IMR-90 (cell line): ENCODE measurements around the gene GPC5. TPM values are rescaled to one million over a fixed set of nuclear protein-coding genes. Genes with fewer than 3 reads are reported as not detected.

Experiments
- ATAC-seq: fragments of 200-7000 bp; cut with Tn5 transposase; 2 replicates; pipeline ENCODE4 v1.9.1; 2020; ENCODE audit warnings: low read depth, mild to moderate bottlenecking, moderate library complexity
- BruUV-seq: library from RNA; stranded (reverse); fragments of 400-500 nt; replicated peaks from 2 replicates; lab custom pipeline; 2021; lab: Mats Ljungman, UMichigan
- CTCF ChIA-PET: fragments of 300-600 bp; formaldehyde crosslinking; extraction: SDS; loops from one replicate; lab custom pipeline; 2021; ENCODE audit warnings: antibody characterized with exemption; lab: Yijun Ruan, JAX
- POLR2A ChIA-PET: fragments of 300-600 bp; sonication (Branson Sonifier 250); formaldehyde crosslinking; loops from one replicate; lab custom pipeline; 2022; ENCODE audit warnings: antibody characterized with exemption; ENCODE audit not compliant: unreplicated experiment; lab: Charles Lee
- DNase-seq: peaks from one replicate; pipeline ENCODE4 v3.0.0; 2013
- H2AFZ ChIP-seq: replicated peaks from 2 replicates; pipeline ENCODE3; 2013; ENCODE audit warnings: low read length, mild to moderate bottlenecking; ENCODE audit not compliant: poor library complexity
- H2AK5ac ChIP-seq: 2 replicates; pipeline ENCODE4 v1.6.1; 2013; ENCODE audit warnings: low read depth, low read length, inconsistent platforms
- H2AK9ac ChIP-seq: replicated peaks from 2 replicates; pipeline ENCODE3; 2013; ENCODE audit warnings: mild to moderate bottlenecking, low read depth, low read length, moderate library complexity; ENCODE audit not compliant: poor library complexity
- H2BK120ac ChIP-seq: 2 replicates; pipeline ENCODE4 v1.6.1; 2013; ENCODE audit warnings: low read depth, low read length, inconsistent platforms
- H2BK15ac ChIP-seq: 3 replicates; pipeline ENCODE4 v1.6.1; 2013; ENCODE audit warnings: low read depth, low read length, inconsistent platforms
- H2BK20ac ChIP-seq: 2 replicates; pipeline ENCODE4 v1.6.1; 2013; ENCODE audit warnings: low read depth, mild to moderate bottlenecking, inconsistent platforms, low read length, moderate library complexity
- H2BK5ac ChIP-seq: 2 replicates; pipeline ENCODE4 v1.6.1; 2013; ENCODE audit warnings: mild to moderate bottlenecking, low read depth, low read length, inconsistent platforms; ENCODE audit not compliant: poor library complexity, severe bottlenecking
- H3K14ac ChIP-seq: replicated peaks from 2 replicates; pipeline ENCODE4 v1.6.1; 2013; ENCODE audit warnings: low read depth, low read length, inconsistent platforms
- H3K18ac ChIP-seq: 2 replicates; pipeline ENCODE4 v1.6.1; 2013; ENCODE audit warnings: low read depth, low read length, control low read depth
- H3K23ac ChIP-seq: 2 replicates; pipeline ENCODE4 v1.6.1; 2013; ENCODE audit warnings: low read depth, low read length, inconsistent platforms
- H3K27ac ChIP-seq: 2 replicates; pipeline ENCODE4 v1.5.1; 2013; ENCODE audit warnings: mild to moderate bottlenecking, control low read depth, low read length; ENCODE audit not compliant: insufficient read depth
- H3K27me3 ChIP-seq: 2 replicates; pipeline ENCODE4 v1.6.1; 2013; ENCODE audit warnings: low read length; ENCODE audit not compliant: control insufficient read depth, insufficient read depth
- H3K36me3 ChIP-seq: 2 replicates; pipeline ENCODE4 v1.6.1; 2013; ENCODE audit warnings: low read length, mixed read lengths; ENCODE audit not compliant: control insufficient read depth, insufficient read depth
- H3K4ac ChIP-seq: 2 replicates; pipeline ENCODE4 v1.6.1; 2013; ENCODE audit warnings: low read depth, low read length, inconsistent platforms
- H3K4me1 ChIP-seq: 2 replicates; pipeline ENCODE4 v1.6.1; 2013; ENCODE audit warnings: low read length, mixed read lengths; ENCODE audit not compliant: control insufficient read depth, insufficient read depth
- H3K4me2 ChIP-seq: 2 replicates; pipeline ENCODE4 v1.6.1; 2013; ENCODE audit warnings: low read depth, mild to moderate bottlenecking, control low read depth, low read length, moderate library complexity
- H3K4me3 ChIP-seq: 2 replicates; pipeline ENCODE4 v1.5.1; 2013; ENCODE audit warnings: low read depth, mild to moderate bottlenecking, control low read depth, low read length, moderate library complexity; ENCODE audit not compliant: insufficient read depth
- H3K56ac ChIP-seq: 2 replicates; pipeline ENCODE4 v1.6.1; 2013; ENCODE audit warnings: low read length, inconsistent platforms; ENCODE audit not compliant: insufficient read depth; ENCODE audit errors: extremely low read depth
- H3K79me1 ChIP-seq, 2 experiments: 2 replicates each; pipeline ENCODE4 v1.6.1; 2013; ENCODE audit warnings: low read length in 2 of 2, inconsistent platforms in 1 of 2, low read depth in 1 of 2
- H3K9ac ChIP-seq: 2 replicates; pipeline ENCODE4 v1.6.1; 2013; ENCODE audit warnings: low read depth, low read length, control low read depth
- H3K9me1 ChIP-seq: 2 replicates; pipeline ENCODE4 v1.6.1; 2013; ENCODE audit warnings: low read length, inconsistent platforms; ENCODE audit not compliant: insufficient read depth
- H3K9me3 ChIP-seq: 2 replicates; pipeline ENCODE4 v1.6.1; 2013; ENCODE audit warnings: low read length; ENCODE audit not compliant: control insufficient read depth, insufficient read depth
- H4K20me1 ChIP-seq: 2 replicates; pipeline ENCODE4 v1.6.1; 2013; ENCODE audit warnings: low read length, inconsistent platforms; ENCODE audit not compliant: insufficient read depth
- H4K5ac ChIP-seq: 2 replicates; pipeline ENCODE4 v1.6.1; 2013; ENCODE audit warnings: mild to moderate bottlenecking, low read depth, low read length, control low read depth
- H4K8ac ChIP-seq, 2 experiments: 2 replicates each; pipeline ENCODE4 v1.6.1; 2013; ENCODE audit warnings: low read depth in 2 of 2, low read length in 2 of 2, control low read depth in 1 of 2, inconsistent platforms in 1 of 2
- H4K91ac ChIP-seq: 2 replicates; pipeline ENCODE4 v1.6.1; 2013; ENCODE audit warnings: low read depth, low read length, inconsistent platforms; ENCODE audit not compliant: insufficient read depth
- NFE2L2 ChIP-seq: fragments of 150-350 bp; IDR thresholded peaks from 2 replicates; pipeline ENCODE4 v1.6.1; 2016; ENCODE audit warnings: low read depth, mild to moderate bottlenecking, low read length
- POLR2A ChIP-seq: IDR thresholded peaks from 2 replicates; pipeline ENCODE4 v1.6.1; 2012; ENCODE audit warnings: mild to moderate bottlenecking, low read depth, low read length
- RFX5 ChIP-seq: IDR thresholded peaks from 2 replicates; pipeline ENCODE4 v1.8.0; 2012; ENCODE audit warnings: low read depth, mild to moderate bottlenecking, low read length, moderate library complexity
- SMC3 ChIP-seq: fragments of 150-350 bp; IDR thresholded peaks from 2 replicates; pipeline ENCODE4 v1.6.1; 2016; ENCODE audit warnings: low read depth, mild to moderate bottlenecking, antibody characterized with exemption, low read length, moderate library complexity
- WGBS, 2 experiments: methylation state at CpG; one replicate each; pipeline versions ENCODE4 v1.1.5 to v1.1.7; 2013; ENCODE audit warnings: missing lambda C conversion rate in 2 of 2; ENCODE audit not compliant: insufficient read length in 1 of 2; ENCODE audit errors: extremely low coverage in 2 of 2; 5-methylcytosine and 5-hydroxymethylcytosine counted together
- dilution Hi-C: fragments of 300-500 bp; cut with HindIII; formaldehyde crosslinking; loops from one replicate; pipeline ENCODE4 v1.14.3; 2018; ENCODE audit warnings: low sequenced_read_pairs; ENCODE audit not compliant: unreplicated experiment
- in situ Hi-C: fragments of 300-500 bp; cut with MboI; formaldehyde crosslinking; loops from 3 replicates; pipeline ENCODE4 v1.14.3; 2019; ENCODE audit warnings: low sequenced_read_pairs, inconsistent platforms, mixed read lengths
- intact Hi-C: fragments of 100-400 bp; cut with micrococcal nuclease; formaldehyde crosslinking; loops from 2 replicates; pipeline ENCODE4 v1.10.0; 2022
- polyA plus RNA-seq, 3 experiments: library from polyadenylated mRNA; depleted of rRNA; stranded (reverse); fragments of >200 nt; gene quantifications; 2 replicates each; pipeline ENCODE4 v1.2.3, GENCODE V29; 2012; ENCODE audit warnings: low replicate concordance in 1 of 3
- total RNA-seq: library from RNA; depleted of rRNA; stranded (reverse); fragments of >200 nt; gene quantifications from 2 replicates; pipeline ENCODE4 v1.2.3, GENCODE V29; 2012

The GPC5 gene
- total and polyA plus RNA-seq, 2 of the 4 experiments (the other 2 are of a cell fraction) = 0.94 to 1.8 TPM

GRCh38 chr13:91825516-91825915, 427.1 kb downstream of the GPC5 start:
- H2AFZ ChIP-seq = no peak overlapping the region
- no peaks in the 10 kb centered on the region for H3K4me1 ChIP-seq
- no peaks in the 10 kb centered on the region for H4K20me1 ChIP-seq
- H2BK5ac ChIP-seq = no peak overlapping the region
- no peak for TF ChIP-seq NFE2L2
- TF ChIP-seq RFX5 = no peak
- TF ChIP-seq POLR2A = no peak
- no peak for TF ChIP-seq SMC3
- no peaks in the 10 kb centered on the region for H3K36me3 ChIP-seq
- intact Hi-C loops (no loop called here), in situ Hi-C loops (no loop called here), dilution Hi-C loops (no loop called here)
- no peak overlapping the region for H4K5ac ChIP-seq
- H2BK15ac ChIP-seq = no peak overlapping the region
- H3K4me3 ChIP-seq = no peak overlapping the region
- H3K27ac ChIP-seq = no peak overlapping the region
- no TSS peak for BruUV-seq
- H3K9me3 ChIP-seq = no peaks in the 10 kb centered on the region
- H3K14ac ChIP-seq = no peak overlapping the region
- ChIA-PET CTCF (no interaction called here), POLR2A (no interaction called here)
- no peak overlapping the region for H2BK120ac ChIP-seq
- no peak overlapping the region for H2BK20ac ChIP-seq
- H3K4me2 ChIP-seq = no peak overlapping the region
- H3K9me1 ChIP-seq = no peaks in the 10 kb centered on the region
- H4K91ac ChIP-seq = no peak overlapping the region
- H3K27me3 ChIP-seq = no peaks in the 10 kb centered on the region
- no peak overlapping the region for H4K8ac ChIP-seq
- WGBS, 2 experiments = 70% methylated on average over 2 of the region's 2 CpGs; no CpG with 5 or more reads in 1 of the 2 experiments
- ATAC-seq (no peak), DNase-seq (no peak)
- H2AK5ac ChIP-seq = no peak overlapping the region
- no peaks in the 10 kb centered on the region for H3K79me1 ChIP-seq
- H2AK9ac ChIP-seq = no peak overlapping the region
- H3K23ac ChIP-seq = no peak overlapping the region
- H3K18ac ChIP-seq = no peak overlapping the region
- no peak overlapping the region for H3K9ac ChIP-seq
- H3K4ac ChIP-seq = no peak overlapping the region
- no peak overlapping the region for H3K56ac ChIP-seq
